NT2/D1 (cell line): Measurements from ENCODE around the gene CD9.

Experiments
- DNase-seq: peaks from one replicate; pipeline ENCODE4 v3.0.0-alpha.2; 2011; ENCODE audit warnings: low read depth, low spot score
- H3K27me3 ChIP-seq: 2 replicates; pipeline ENCODE4 v1.6.0; 2011; ENCODE audit warnings: mild to moderate bottlenecking; ENCODE audit not compliant: insufficient read length, insufficient read depth
- H3K36me3 ChIP-seq: 2 replicates; pipeline ENCODE4 v1.6.1; 2011; ENCODE audit warnings: mild to moderate bottlenecking, low read length, mixed read lengths; ENCODE audit not compliant: insufficient read depth, insufficient read length
- H3K4me1 ChIP-seq: 2 replicates; pipeline ENCODE4 v1.5.1; 2011; ENCODE audit not compliant: insufficient read depth, insufficient read length
- H3K4me3 ChIP-seq: 2 replicates; pipeline ENCODE4 v1.5.1; 2011; ENCODE audit warnings: low read depth; ENCODE audit not compliant: insufficient read length
- H3K9ac ChIP-seq: 2 replicates; pipeline ENCODE4 v1.6.0; 2011; ENCODE audit warnings: low read depth; ENCODE audit not compliant: insufficient read length
- H3K9me3 ChIP-seq: 2 replicates; pipeline ENCODE4 v1.5.1; 2011; ENCODE audit warnings: mild to moderate bottlenecking, low read length; ENCODE audit not compliant: insufficient read depth
- SUZ12 ChIP-seq: IDR thresholded peaks from 2 replicates; pipeline ENCODE4 v1.6.1; 2011; ENCODE audit not compliant: insufficient read length, insufficient read depth; ENCODE audit errors: extremely low read depth
- YY1 ChIP-seq: IDR thresholded peaks from 2 replicates; pipeline ENCODE4 v1.6.1; 2011; ENCODE audit not compliant: insufficient read length, insufficient read depth
- ZNF274 ChIP-seq: IDR thresholded peaks from 2 replicates; pipeline ENCODE4 v1.6.1; 2011; ENCODE audit warnings: mild to moderate bottlenecking, low read depth, low read length

Gene CD9

GRCh38 chr12:6213969-6214368 is 13.8 kb downstream of the CD9 start:
- H3K4me1 ChIP-seq = peaks cover 57% of the 10 kb centered on the region
- peaks cover 69% of the 10 kb centered on the region for H3K36me3 ChIP-seq
- no peaks in the 10 kb centered on the region for H3K9me3 ChIP-seq
- no peak for DNase-seq
- peak overlapping the region; percentile 82 for H3K9ac ChIP-seq
- H3K4me3 ChIP-seq = no peak overlapping the region
- TF ChIP-seq YY1 = no peak
- no peak for TF ChIP-seq ZNF274
- no peak for TF ChIP-seq SUZ12
- no peaks in the 10 kb centered on the region for H3K27me3 ChIP-seq

GRCh38 chr12:6214633-6215032 is 14.4 kb downstream of the CD9 start:
- TF ChIP-seq ZNF274 (no peak), YY1 (no peak), SUZ12 (no peak)
- Histone ChIP-seq H3K9me3 (no peaks in the 10 kb centered on the region), H3K27me3 (no peaks in the 10 kb centered on the region), H3K4me1 (peaks cover 53% of the 10 kb centered on the region), H3K4me3 (peak overlapping the region; percentile 26), H3K36me3 (peaks cover 65% of the 10 kb centered on the region), H3K9ac (peak overlapping the region; percentile 82)
- DNase-seq = no peak

DNA sequence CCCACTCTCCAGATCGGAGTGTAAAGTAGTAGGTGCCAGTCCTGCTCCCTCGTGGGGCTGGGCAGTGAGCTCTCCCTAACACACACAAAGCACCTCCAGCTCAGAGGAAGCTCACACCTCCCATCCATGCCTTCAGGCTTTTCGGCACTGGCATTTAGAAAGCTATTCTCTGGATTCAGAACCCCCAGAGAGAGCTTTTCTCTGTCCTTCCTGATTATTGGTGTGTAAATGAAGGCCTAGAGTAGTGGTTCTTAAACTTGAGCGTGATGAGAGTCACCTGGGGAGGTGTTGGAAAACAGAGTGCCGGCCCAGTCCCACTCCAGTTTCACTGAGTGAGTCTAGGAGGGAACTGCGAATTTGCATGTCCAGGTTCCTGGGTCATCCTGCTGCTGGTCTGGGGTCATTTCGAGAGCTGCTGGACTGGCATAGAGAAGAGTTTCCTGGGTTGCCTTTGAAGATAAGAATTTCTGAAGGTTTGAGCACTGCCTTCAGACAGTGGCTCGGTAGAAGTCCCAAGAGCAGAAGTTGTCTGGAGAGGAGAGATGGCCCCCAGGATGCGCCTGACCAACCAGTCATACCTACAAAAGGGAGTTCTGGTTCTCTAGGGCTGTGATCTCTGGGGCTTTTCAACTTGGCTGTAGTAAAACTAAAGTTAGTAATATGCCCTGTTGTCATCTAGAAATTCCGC is 15.1 kb downstream of the CD9 start:
- peak; percentile 100 for DNase-seq
- Histone ChIP-seq H3K9ac (peak overlapping the region; percentile 82), H3K36me3 (peaks cover 66% of the 10 kb centered on the region), H3K4me3 (peak overlapping the region; percentile 26), H3K4me1 (peaks cover 54% of the 10 kb centered on the region), H3K9me3 (no peaks in the 10 kb centered on the region), H3K27me3 (no peaks in the 10 kb centered on the region)
- TF ChIP-seq ZNF274 (no peak), YY1 (no peak), SUZ12 (no peak)

DNA sequence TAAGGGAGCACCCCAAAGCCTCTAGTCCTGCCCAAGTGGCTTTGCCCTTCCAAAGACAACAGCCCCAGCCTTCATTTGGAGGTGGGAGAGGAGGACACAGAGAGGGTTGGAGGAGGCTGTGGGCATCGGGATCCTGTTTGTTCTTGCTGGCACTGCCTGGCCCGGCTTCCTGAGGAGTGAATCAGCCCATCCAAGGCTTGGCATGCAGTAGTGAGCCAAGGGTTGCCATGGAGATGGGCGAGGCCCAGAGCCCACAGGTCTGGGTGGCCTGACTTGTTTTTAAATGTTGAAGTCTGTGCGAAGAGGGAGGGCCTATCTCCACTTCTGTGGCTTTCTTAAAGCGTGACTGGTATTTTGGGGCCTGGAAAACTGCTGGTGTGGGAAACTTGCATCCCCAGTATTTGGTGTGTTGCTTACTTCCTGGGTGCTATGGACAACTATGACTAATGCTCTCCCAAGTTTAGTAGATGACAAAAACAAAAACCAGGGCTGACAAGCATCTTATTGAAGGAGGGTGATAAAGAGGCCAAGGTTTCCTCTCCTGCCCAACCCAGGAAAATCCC is 15.8 kb downstream of the CD9 start:
- H3K9ac ChIP-seq = peak overlapping the region; percentile 71
- H3K4me1 ChIP-seq = peaks cover 52% of the 10 kb centered on the region
- DNase-seq = no peak
- no peaks in the 10 kb centered on the region for H3K27me3 ChIP-seq
- H3K4me3 ChIP-seq = no peak overlapping the region
- TF ChIP-seq SUZ12 = no peak
- no peak for TF ChIP-seq ZNF274
- H3K9me3 ChIP-seq = no peaks in the 10 kb centered on the region
- peaks cover 69% of the 10 kb centered on the region for H3K36me3 ChIP-seq

GRCh38 chr12:6216581-6216980 is 16.4 kb downstream of the CD9 start:
- TF ChIP-seq YY1 (no peak), SUZ12 (no peak)

DNA sequence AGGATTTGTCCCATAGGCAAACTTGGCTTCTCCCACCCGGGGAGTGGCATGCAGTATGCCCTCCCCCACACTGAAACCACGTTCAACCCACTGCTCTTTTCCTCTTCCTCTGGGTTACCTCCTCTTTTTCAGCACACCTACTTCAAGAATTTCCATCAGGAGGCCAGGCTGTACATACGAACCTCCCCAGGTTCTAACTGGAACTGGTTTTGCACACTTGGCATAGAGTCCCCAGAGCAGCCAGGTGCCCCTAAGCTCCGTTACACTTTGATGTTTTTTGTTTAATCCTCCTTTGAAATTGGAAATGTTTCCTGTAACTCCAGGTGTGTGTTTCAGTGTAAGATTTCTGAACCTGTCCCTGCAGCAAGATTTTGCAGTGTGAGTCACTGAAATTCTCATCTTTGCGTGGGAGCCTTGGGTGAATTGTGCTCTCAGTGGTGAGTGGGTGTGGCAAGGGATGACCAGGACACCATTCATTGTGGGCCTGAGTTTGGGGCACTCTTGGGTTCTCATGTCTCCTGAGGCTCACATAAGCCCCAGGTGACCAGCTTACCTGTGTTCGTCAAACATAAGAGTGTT is 18.2 kb downstream of the CD9 start:
- Histone ChIP-seq H3K36me3 (peaks cover 64% of the 10 kb centered on the region), H3K4me1 (peaks cover 37% of the 10 kb centered on the region), H3K4me3 (no peak overlapping the region), H3K9me3 (no peaks in the 10 kb centered on the region), H3K9ac (no peak overlapping the region), H3K27me3 (no peaks in the 10 kb centered on the region)
- no peak for TF ChIP-seq YY1
- no peak for TF ChIP-seq ZNF274
- TF ChIP-seq SUZ12 = no peak
- DNase-seq = no peak

More at GRCh38 chr12:6216581-6216980, 16.4 kb downstream of the CD9 start:
- peaks cover 68% of the 10 kb centered on the region for H3K36me3 ChIP-seq
- no peaks in the 10 kb centered on the region for H3K27me3 ChIP-seq
- no peaks in the 10 kb centered on the region for H3K9me3 ChIP-seq
- H3K4me3 ChIP-seq = no peak overlapping the region
- peak overlapping the region; percentile 71 for H3K9ac ChIP-seq
- peaks cover 50% of the 10 kb centered on the region for H3K4me1 ChIP-seq
- DNase-seq = no peak

DNA sequence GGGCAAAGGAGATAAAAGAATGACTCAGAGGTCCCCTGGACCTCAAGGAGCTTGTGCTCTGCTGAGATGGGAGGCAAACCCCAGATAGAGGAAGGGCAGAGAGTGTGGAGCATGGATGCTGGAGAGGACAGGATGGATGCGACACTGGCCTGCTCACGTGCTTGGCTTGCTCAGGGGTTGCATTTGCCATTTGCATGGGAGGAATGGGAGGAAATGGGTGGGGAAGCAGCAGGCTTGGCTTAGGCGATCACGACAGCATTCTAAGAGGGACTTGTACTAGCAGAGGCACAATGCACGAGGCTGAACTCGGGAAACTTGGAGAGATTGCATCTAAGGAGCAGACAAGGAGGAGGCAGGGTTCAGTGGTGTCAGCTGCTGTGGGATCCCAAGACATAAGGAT is 19.8 kb downstream of the CD9 start:
- Histone ChIP-seq H3K4me3 (no peak overlapping the region), H3K9ac (no peak overlapping the region), H3K36me3 (peaks cover 73% of the 10 kb centered on the region), H3K9me3 (no peaks in the 10 kb centered on the region), H3K4me1 (peaks cover 32% of the 10 kb centered on the region), H3K27me3 (no peaks in the 10 kb centered on the region)
- no peak for DNase-seq
- TF ChIP-seq SUZ12 = no peak
- TF ChIP-seq ZNF274 = no peak
- TF ChIP-seq YY1 = no peak

- no peak overlapping the region for H3K9ac ChIP-seq
- peaks cover 36% of the 10 kb centered on the region for H3K4me1 ChIP-seq
- no peaks in the 10 kb centered on the region for H3K27me3 ChIP-seq
- no peaks in the 10 kb centered on the region for H3K9me3 ChIP-seq
- H3K4me3 ChIP-seq = no peak overlapping the region
- H3K36me3 ChIP-seq = peaks cover 85% of the 10 kb centered on the region
- no peak for TF ChIP-seq SUZ12
- DNase-seq = no peak
Measured at GRCh38 chr12:6221146-6221545, 20.9 kb downstream of the CD9 start.
